ENCODE results near the gene PRKAG2.
"Not testable (repeated sequence)": the region's sequence is repeated elsewhere in the genome, so short reads cannot be mapped to it uniquely, and the experiment has no call there.

PRKAG2 gene

GRCh38 chr7:151601521-151602305, 275.2 kb downstream of the PRKAG2 start:
- no peak for DNase-seq

GRCh38 chr7:151600331-151600730, 276.6 kb downstream of the PRKAG2 start:
- DNase-seq, result no peak

GRCh38 chr7:151599401-151600227, 277.3 kb downstream of the PRKAG2 start:
- DNase-seq, result no peak

GRCh38 chr7:151597541-151598444, 279.1 kb downstream of the PRKAG2 start:
- no peak for DNase-seq

GRCh38 chr7:151595702-151596350, 281.1 kb downstream of the PRKAG2 start:
- DNase-seq, result no peak

- DNase-seq, result no peak
These were observed 283.9 kb downstream of the PRKAG2 start for GRCh38 chr7:151592868-151593486.

- DNase-seq, result no peak
These were observed 284.6 kb downstream of the PRKAG2 start for GRCh38 chr7:151592330-151592729.

- DNase-seq, result no peak
These were observed 285.0 kb downstream of the PRKAG2 start for GRCh38 chr7:151591866-151592265.

- no peak for DNase-seq
These were observed 285.8 kb downstream of the PRKAG2 start for GRCh38 chr7:151590850-151591771.

GRCh38 chr7:151590071-151590849, 286.7 kb downstream of the PRKAG2 start:
- DNase-seq, result no peak

GRCh38 chr7:151588982-151589381, 287.9 kb downstream of the PRKAG2 start:
- DNase-seq, result no peak

GRCh38 chr7:151586531-151587260, 290.2 kb downstream of the PRKAG2 start:
- no peak for DNase-seq

GRCh38 chr7:151585744-151586393, 291.0 kb downstream of the PRKAG2 start:
- DNase-seq, result no peak

GRCh38 chr7:151581741-151582140, 295.2 kb downstream of the PRKAG2 start:
- DNase-seq, result no peak

GRCh38 chr7:151579644-151580043, 297.3 kb downstream of the PRKAG2 start:
- no peak for DNase-seq

GRCh38 chr7:151575410-151575809, 301.5 kb downstream of the PRKAG2 start:
- DNase-seq, result no peak

GRCh38 chr7:151573046-151573445, 303.9 kb downstream of the PRKAG2 start:
- DNase-seq, result not testable (repeated sequence)

GRCh38 chr7:151572136-151572535, 304.8 kb downstream of the PRKAG2 start:
- DNase-seq, result no peak

GRCh38 chr7:151571471-151571870, 305.4 kb downstream of the PRKAG2 start:
- DNase-seq, result no peak

All from activated CD4-positive, CD25-positive, alpha-beta regulatory T cell (primary cell).